SK-N-SH treated with all-trans-retinoic acid at 6 μM for 48 hours (cell line): Measurements from ENCODE around the gene KIAA1755.

Experiments used
- ATAC-seq: fragments of 200-7000 bp; cut with Tn5 transposase; 3 replicates; pipeline ENCODE4 v1.9.1; 2020; ENCODE audit warnings: mild to moderate bottlenecking, moderate library complexity
- BACH2 ChIP-seq: fragments of 250-450 bp; sonication (Bioruptor Pico); IDR thresholded peaks from 2 replicates; pipeline ENCODE4 v1.9.0; 2021; ENCODE audit warnings: mild to moderate bottlenecking, borderline replicate concordance
- CSDC2 ChIP-seq: fragments of 250-450 bp; sonication (Bioruptor Pico); IDR thresholded peaks from 2 replicates; pipeline ENCODE4 v1.5.0; 2020; ENCODE audit warnings: mild to moderate bottlenecking, moderate library complexity
- ESRRG ChIP-seq: fragments of 250-450 bp; sonication (Bioruptor Pico); IDR thresholded peaks from 2 replicates; pipeline ENCODE4 v1.6.1; 2021; ENCODE audit warnings: mild to moderate bottlenecking
- ISL1 ChIP-seq: fragments of 250-450 bp; sonication (Bioruptor Pico); IDR thresholded peaks from 2 replicates; pipeline ENCODE4 v2.1.2; 2022; ENCODE audit warnings: mild to moderate bottlenecking, moderate library complexity
- PPARA ChIP-seq: fragments of 250-450 bp; sonication (Bioruptor Pico); IDR thresholded peaks from 2 replicates; pipeline ENCODE4 v1.5.0; 2020; ENCODE audit warnings: mild to moderate bottlenecking, borderline replicate concordance
- RARB ChIP-seq: fragments of 250-450 bp; sonication (Bioruptor Pico); IDR thresholded peaks from 2 replicates; pipeline ENCODE4 v1.8.0; 2021; ENCODE audit warnings: mild to moderate bottlenecking, moderate library complexity
- SNAI2 ChIP-seq: fragments of 250-450 bp; sonication (Bioruptor Pico); IDR thresholded peaks from 2 replicates; pipeline ENCODE4 v1.5.0; 2020; ENCODE audit warnings: mild to moderate bottlenecking, moderate library complexity
- TCF4 ChIP-seq: fragments of 250-450 bp; sonication (Bioruptor Pico); IDR thresholded peaks from 2 replicates; pipeline ENCODE4 v1.8.0; 2021; ENCODE audit warnings: mild to moderate bottlenecking, moderate library complexity, borderline replicate concordance
- ZC3H10 ChIP-seq: fragments of 250-450 bp; sonication (Bioruptor Pico); IDR thresholded peaks from 2 replicates; pipeline ENCODE4 v1.5.1; 2021; ENCODE audit warnings: mild to moderate bottlenecking, moderate library complexity
- ZFP3 ChIP-seq: fragments of 250-450 bp; sonication (Bioruptor Pico); IDR thresholded peaks from 2 replicates; pipeline ENCODE4 v1.5.0; 2020; ENCODE audit warnings: mild to moderate bottlenecking, moderate library complexity
- ZNF565 ChIP-seq: fragments of 450-650 bp; formaldehyde crosslinking; conservative IDR thresholded peaks from 2 replicates; pipeline ENCODE4 v1.5.0; 2020; ENCODE audit warnings: low read depth, mild to moderate bottlenecking, moderate library complexity
- ZNF8 ChIP-seq: fragments of 450-650 bp; formaldehyde crosslinking; IDR thresholded peaks from 2 replicates; pipeline ENCODE4 v1.5.0; 2020; ENCODE audit warnings: mild to moderate bottlenecking, moderate library complexity
- TF ChIP-seq, protein P1 (sequence below): fragments of 250-450 bp; sonication (Bioruptor Pico); IDR thresholded peaks from 2 replicates; pipeline ENCODE4 v1.8.0; 2020; ENCODE audit warnings: mild to moderate bottlenecking, moderate library complexity, borderline replicate concordance
- TF ChIP-seq, protein P2 (sequence below): fragments of 250-450 bp; sonication (Bioruptor Pico); IDR thresholded peaks from 2 replicates; pipeline ENCODE4 v1.5.1; 2021; ENCODE audit warnings: mild to moderate bottlenecking, moderate library complexity
- TF ChIP-seq, protein P3 (sequence below): fragments of 250-450 bp; sonication (Bioruptor Pico); IDR thresholded peaks from 2 replicates; pipeline ENCODE4 v1.5.1; 2020; ENCODE audit warnings: low read depth, mild to moderate bottlenecking, moderate library complexity
- TF ChIP-seq, protein P4 (sequence below): fragments of 250-450 bp; sonication (Bioruptor Pico); IDR thresholded peaks from 2 replicates; pipeline ENCODE4 v1.5.0; 2020; ENCODE audit warnings: mild to moderate bottlenecking, moderate library complexity
- TF ChIP-seq, protein P5 (sequence below): fragments of 250-450 bp; sonication (Bioruptor Pico); IDR thresholded peaks from 2 replicates; pipeline ENCODE4 v1.8.0; 2021; ENCODE audit warnings: low read depth, mild to moderate bottlenecking, moderate library complexity, borderline replicate concordance

Gene KIAA1755

DNA sequence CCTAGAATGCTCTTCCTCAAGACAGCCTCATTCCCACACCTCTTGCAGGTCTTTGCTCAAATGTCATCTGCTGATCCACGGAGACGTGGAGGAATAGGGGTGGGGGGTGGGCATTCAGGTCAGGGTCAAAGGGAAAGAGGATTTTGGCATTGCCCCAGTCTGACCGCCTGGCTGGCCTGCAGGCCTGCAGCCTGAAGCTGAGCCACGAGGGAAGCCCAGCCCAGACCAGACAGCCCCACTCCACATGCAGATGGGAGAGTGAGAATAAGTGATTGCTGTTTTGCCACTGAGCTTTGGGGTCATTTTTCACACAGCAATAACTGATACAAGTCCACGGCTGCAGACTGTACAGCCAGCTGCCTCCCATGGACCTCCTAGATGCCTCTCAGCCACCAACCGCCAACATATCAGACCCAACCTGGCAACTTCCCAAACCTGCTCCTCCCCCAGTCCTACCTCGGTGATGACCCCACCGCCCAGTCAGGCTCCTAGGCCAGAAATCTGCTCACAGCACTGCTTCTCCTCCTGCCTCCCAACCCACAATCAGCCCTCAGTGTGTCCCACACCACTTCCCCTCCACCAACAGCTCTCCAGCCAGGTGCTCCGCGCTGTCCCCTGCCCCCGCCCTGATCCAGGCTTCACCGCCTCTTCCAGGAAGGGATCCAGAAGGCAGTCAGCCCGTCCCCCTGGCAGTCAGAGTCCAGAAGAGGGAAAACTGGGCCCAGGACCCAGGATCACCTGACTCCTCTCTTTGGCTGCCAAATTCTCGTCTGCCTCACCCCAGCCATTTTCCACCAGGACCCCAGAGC, 14.0 kb downstream of the KIAA1755 start:
- no peak for TF ChIP-seq ZNF8 (CRISPR knock-in tag)
- TF ChIP-seq, protein P1, sequence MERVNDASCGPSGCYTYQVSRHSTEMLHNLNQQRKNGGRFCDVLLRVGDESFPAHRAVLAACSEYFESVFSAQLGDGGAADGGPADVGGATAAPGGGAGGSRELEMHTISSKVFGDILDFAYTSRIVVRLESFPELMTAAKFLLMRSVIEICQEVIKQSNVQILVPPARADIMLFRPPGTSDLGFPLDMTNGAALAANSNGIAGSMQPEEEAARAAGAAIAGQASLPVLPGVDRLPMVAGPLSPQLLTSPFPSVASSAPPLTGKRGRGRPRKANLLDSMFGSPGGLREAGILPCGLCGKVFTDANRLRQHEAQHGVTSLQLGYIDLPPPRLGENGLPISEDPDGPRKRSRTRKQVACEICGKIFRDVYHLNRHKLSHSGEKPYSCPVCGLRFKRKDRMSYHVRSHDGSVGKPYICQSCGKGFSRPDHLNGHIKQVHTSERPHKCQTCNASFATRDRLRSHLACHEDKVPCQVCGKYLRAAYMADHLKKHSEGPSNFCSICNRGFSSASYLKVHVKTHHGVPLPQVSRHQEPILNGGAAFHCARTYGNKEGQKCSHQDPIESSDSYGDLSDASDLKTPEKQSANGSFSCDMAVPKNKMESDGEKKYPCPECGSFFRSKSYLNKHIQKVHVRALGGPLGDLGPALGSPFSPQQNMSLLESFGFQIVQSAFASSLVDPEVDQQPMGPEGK (CRISPR knock-in tag) = no peak
- TF ChIP-seq BACH2 (CRISPR knock-in tag) = no peak
- TF ChIP-seq, protein P2, sequence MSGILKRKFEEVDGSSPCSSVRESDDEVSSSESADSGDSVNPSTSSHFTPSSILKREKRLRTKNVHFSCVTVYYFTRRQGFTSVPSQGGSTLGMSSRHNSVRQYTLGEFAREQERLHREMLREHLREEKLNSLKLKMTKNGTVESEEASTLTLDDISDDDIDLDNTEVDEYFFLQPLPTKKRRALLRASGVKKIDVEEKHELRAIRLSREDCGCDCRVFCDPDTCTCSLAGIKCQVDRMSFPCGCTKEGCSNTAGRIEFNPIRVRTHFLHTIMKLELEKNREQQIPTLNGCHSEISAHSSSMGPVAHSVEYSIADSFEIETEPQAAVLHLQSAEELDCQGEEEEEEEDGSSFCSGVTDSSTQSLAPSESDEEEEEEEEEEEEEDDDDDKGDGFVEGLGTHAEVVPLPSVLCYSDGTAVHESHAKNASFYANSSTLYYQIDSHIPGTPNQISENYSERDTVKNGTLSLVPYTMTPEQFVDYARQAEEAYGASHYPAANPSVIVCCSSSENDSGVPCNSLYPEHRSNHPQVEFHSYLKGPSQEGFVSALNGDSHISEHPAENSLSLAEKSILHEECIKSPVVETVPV (CRISPR knock-in tag) = no peak
- ATAC-seq = no peak

DNA sequence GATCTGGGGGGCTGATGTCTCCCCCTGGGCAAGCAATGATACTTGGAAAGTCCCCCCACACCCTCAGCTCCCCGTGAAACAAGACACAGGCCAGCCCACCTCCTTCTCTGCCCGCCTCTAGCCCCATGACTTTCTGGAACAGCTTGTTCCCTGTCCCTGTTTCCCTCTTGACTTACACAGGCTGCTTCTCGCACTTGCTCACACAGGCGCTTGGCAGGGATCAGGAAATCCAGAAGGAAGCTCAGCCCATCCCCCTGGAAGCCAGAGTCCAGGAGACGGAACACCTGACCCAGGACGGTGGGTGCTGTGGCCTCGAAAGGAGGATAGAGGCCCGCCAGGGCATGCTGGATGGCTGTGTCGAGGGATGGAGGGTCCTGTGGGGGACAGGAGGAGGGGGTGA, 14.8 kb downstream of the KIAA1755 start:
- no peak for ATAC-seq
- TF ChIP-seq ESRRG (CRISPR knock-in tag) = no peak
- TF ChIP-seq ZC3H10 (CRISPR knock-in tag) = no peak
- TF ChIP-seq ZFP3 (CRISPR knock-in tag) = no peak
- TF ChIP-seq ISL1 (CRISPR knock-in tag) = no peak
- TF ChIP-seq PPARA = no peak
- TF ChIP-seq SNAI2 (CRISPR knock-in tag) = no peak
- no peak for TF ChIP-seq BACH2 (CRISPR knock-in tag)
- no peak for TF ChIP-seq CSDC2 (CRISPR knock-in tag)

DNA sequence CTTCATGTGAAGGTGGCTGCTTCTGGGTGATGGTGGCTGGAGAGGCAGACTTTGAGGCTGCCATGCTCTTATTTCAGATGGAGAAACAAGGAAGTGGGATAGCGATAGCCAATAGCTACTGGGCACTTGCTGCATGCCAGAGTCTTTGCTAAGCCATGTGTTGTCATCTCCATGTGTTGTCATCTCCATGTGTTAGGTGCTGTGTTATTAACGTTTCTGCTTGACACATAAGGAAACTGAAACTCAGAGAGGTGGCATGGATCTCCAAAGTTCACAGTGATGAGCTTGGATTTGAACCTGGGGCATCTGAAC, 16.9 kb downstream of the KIAA1755 start:
- ATAC-seq = no peak
- TF ChIP-seq, protein P3, sequence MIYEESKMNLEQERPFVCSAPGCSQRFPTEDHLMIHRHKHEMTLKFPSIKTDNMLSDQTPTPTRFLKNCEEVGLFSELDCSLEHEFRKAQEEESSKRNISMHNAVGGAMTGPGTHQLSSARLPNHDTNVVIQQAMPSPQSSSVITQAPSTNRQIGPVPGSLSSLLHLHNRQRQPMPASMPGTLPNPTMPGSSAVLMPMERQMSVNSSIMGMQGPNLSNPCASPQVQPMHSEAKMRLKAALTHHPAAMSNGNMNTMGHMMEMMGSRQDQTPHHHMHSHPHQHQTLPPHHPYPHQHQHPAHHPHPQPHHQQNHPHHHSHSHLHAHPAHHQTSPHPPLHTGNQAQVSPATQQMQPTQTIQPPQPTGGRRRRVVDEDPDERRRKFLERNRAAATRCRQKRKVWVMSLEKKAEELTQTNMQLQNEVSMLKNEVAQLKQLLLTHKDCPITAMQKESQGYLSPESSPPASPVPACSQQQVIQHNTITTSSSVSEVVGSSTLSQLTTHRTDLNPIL (CRISPR knock-in tag) = no peak
- TF ChIP-seq ISL1 (CRISPR knock-in tag) (no peak), ESRRG (CRISPR knock-in tag) (no peak)
- TF ChIP-seq, protein P4, sequence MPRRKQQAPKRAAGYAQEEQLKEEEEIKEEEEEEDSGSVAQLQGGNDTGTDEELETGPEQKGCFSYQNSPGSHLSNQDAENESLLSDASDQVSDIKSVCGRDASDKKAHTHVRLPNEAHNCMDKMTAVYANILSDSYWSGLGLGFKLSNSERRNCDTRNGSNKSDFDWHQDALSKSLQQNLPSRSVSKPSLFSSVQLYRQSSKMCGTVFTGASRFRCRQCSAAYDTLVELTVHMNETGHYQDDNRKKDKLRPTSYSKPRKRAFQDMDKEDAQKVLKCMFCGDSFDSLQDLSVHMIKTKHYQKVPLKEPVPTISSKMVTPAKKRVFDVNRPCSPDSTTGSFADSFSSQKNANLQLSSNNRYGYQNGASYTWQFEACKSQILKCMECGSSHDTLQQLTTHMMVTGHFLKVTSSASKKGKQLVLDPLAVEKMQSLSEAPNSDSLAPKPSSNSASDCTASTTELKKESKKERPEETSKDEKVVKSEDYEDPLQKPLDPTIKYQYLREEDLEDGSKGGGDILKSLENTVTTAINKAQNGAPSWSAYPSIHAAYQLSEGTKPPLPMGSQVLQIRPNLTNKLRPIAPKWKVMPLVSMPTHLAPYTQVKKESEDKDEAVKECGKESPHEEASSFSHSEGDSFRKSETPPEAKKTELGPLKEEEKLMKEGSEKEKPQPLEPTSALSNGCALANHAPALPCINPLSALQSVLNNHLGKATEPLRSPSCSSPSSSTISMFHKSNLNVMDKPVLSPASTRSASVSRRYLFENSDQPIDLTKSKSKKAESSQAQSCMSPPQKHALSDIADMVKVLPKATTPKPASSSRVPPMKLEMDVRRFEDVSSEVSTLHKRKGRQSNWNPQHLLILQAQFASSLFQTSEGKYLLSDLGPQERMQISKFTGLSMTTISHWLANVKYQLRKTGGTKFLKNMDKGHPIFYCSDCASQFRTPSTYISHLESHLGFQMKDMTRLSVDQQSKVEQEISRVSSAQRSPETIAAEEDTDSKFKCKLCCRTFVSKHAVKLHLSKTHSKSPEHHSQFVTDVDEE (CRISPR knock-in tag) = no peak
- TF ChIP-seq, all 23 proteins: peak for 0

DNA sequence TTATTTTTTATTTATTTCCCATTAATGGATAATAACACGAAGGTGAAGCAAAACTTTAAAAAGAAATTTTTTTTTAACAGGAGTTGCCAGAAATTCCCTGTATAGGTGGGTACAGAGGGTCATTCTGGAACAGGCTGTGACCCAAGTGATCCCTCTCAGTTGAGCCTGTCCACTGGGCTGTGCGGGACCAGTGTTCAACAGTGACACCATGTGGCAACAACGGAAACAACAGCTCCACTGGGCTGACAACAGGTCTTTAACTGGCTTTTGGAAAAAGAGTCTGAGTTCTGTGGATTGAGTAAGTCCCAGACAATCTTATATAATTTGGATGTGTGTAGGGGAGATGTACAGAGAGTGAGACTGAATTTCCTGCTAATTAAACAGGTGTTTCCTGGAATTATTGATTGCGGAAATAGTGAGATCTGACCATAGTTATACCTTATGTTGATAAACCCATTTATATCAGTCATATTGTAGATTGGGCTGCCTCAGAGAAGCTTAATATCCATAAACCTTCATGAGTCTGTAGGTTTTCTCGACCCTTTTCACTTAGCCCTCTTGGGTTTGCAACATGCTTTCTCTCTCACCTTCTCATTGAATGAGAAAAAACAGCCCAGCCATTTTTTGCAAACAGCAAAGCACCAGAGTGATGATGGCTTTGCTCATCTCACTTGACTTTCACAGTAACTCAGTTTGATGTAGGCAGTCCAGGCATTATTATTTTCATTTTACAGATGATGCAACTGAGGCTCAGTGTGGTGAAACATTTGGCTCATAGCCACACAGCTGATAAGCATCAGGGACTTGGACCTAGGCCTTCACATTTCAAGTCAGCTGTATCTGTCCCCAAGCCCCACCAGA, 17.5 kb downstream of the KIAA1755 start:
- no peak for TF ChIP-seq ZC3H10 (CRISPR knock-in tag)
- no peak for TF ChIP-seq RARB (CRISPR knock-in tag)
- TF ChIP-seq ZNF565 = no peak
- TF ChIP-seq, protein P4 (CRISPR knock-in tag) = no peak
- no peak for TF ChIP-seq SNAI2 (CRISPR knock-in tag)
- TF ChIP-seq, protein P1 (CRISPR knock-in tag) = no peak
- TF ChIP-seq, protein P2 (CRISPR knock-in tag) = no peak
- TF ChIP-seq, protein P5, sequence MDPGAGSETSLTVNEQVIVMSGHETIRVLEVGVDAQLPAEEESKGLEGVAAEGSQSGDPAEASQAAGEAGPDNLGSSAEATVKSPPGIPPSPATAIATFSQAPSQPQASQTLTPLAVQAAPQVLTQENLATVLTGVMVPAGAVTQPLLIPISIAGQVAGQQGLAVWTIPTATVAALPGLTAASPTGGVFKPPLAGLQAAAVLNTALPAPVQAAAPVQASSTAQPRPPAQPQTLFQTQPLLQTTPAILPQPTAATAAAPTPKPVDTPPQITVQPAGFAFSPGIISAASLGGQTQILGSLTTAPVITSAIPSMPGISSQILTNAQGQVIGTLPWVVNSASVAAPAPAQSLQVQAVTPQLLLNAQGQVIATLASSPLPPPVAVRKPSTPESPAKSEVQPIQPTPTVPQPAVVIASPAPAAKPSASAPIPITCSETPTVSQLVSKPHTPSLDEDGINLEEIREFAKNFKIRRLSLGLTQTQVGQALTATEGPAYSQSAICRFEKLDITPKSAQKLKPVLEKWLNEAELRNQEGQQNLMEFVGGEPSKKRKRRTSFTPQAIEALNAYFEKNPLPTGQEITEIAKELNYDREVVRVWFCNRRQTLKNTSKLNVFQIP (CRISPR knock-in tag) = no peak
- no peak for TF ChIP-seq TCF4 (CRISPR knock-in tag)
- TF ChIP-seq, all 23 proteins: peak for 0
- ATAC-seq = no peak
